ENCODE results near the gene DNM3. TPM values are rescaled to one million over a fixed set of nuclear protein-coding genes. Genes with fewer than 3 reads are reported as not detected.

DNM3 gene
- total and polyA plus RNA-seq, 9 of the 15 experiments (the other 6 are each of a cell fraction or from before 2014, with no cell fraction given): 0.08 to 0.36 (median 0.22) TPM; not detected in 1

DNA sequence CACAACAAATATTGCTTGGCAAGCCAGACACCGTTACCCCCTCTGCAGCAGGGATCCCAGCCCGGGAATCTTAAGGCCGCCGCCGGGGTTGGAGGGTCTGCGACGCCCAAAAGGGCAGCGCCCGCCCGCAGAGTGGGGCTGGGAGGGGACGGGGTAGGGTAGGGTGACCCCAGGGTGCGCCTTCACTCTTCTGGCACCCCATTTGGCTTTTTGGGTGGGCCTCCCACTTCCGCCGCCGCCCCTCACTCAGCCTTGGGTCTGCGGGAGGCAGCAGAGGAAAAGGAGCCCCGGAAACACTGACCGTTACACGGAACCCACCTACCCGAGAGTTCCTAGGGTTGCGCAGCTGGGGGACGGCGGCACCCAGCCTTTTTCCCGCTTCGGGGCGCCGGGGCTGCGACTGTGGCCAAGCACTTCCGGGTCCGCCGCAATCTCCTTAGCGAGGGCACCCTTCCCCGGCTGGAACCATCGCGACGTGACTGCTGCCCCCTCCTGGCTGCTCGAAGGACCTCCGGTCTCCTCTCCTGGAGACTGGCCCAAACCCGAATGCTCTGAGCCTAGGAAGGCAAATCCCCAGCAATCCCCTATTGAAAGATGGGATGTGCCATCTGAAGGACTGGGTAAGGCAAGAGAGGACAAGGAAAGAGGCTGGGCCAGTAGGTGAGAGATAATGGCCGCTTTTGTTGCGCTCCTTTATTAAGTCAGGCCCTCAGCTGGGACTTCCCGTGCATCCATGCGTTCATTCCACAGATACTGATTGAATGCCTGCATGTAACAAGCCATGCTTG is 602.6 kb downstream of the DNM3 start, which contains the start of gene PIGC (continued):
- TF ChIP-seq, protein P1, sequence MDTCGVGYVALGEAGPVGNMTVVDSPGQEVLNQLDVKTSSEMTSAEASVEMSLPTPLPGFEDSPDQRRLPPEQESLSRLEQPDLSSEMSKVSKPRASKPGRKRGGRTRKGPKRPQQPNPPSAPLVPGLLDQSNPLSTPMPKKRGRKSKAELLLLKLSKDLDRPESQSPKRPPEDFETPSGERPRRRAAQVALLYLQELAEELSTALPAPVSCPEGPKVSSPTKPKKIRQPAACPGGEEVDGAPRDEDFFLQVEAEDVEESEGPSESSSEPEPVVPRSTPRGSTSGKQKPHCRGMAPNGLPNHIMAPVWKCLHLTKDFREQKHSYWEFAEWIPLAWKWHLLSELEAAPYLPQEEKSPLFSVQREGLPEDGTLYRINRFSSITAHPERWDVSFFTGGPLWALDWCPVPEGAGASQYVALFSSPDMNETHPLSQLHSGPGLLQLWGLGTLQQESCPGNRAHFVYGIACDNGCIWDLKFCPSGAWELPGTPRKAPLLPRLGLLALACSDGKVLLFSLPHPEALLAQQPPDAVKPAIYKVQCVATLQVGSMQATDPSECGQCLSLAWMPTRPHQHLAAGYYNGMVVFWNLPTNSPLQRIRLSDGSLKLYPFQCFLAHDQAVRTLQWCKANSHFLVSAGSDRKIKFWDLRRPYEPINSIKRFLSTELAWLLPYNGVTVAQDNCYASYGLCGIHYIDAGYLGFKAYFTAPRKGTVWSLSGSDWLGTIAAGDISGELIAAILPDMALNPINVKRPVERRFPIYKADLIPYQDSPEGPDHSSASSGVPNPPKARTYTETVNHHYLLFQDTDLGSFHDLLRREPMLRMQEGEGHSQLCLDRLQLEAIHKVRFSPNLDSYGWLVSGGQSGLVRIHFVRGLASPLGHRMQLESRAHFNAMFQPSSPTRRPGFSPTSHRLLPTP (IDR thresholded peaks at IDR 0.05; ENCODE audit: borderline replicate concordance, extremely low read depth, insufficient read length): no peak
- TF ChIP-seq BRD9 (IDR thresholded peaks at IDR 0.05; ENCODE audit: low read depth, partially characterized antibody): peak; percentile 47
- no peak for TF ChIP-seq ZBTB26 (CRISPR knock-in tag; IDR thresholded peaks at IDR 0.05)
- TF ChIP-seq, protein P2, sequence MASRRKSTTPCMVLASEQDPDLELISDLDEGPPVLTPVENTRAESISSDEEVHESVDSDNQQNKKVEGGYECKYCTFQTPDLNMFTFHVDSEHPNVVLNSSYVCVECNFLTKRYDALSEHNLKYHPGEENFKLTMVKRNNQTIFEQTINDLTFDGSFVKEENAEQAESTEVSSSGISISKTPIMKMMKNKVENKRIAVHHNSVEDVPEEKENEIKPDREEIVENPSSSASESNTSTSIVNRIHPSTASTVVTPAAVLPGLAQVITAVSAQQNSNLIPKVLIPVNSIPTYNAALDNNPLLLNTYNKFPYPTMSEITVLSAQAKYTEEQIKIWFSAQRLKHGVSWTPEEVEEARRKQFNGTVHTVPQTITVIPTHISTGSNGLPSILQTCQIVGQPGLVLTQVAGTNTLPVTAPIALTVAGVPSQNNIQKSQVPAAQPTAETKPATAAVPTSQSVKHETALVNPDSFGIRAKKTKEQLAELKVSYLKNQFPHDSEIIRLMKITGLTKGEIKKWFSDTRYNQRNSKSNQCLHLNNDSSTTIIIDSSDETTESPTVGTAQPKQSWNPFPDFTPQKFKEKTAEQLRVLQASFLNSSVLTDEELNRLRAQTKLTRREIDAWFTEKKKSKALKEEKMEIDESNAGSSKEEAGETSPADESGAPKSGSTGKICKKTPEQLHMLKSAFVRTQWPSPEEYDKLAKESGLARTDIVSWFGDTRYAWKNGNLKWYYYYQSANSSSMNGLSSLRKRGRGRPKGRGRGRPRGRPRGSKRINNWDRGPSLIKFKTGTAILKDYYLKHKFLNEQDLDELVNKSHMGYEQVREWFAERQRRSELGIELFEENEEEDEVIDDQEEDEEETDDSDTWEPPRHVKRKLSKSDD (conservative IDR thresholded peaks at IDR 0.05; ENCODE audit: low read length): 0 out of 2 replicates have a peak, but pooled peaks have one; percentile 69
- TF ChIP-seq BDP1 (IDR thresholded peaks at IDR 0.05; ENCODE audit: insufficient read depth, insufficient read length): no peak
- peak; percentile 78; the same call in 1 of the 2 replicates for TF ChIP-seq ZC3H11A (IDR thresholded peaks at IDR 0.05; ENCODE audit: low read depth, low read length)
- TF ChIP-seq HMG20A (CRISPR knock-in tag; conservative IDR thresholded peaks at IDR 0.05): no peak
- TF ChIP-seq, protein P3, sequence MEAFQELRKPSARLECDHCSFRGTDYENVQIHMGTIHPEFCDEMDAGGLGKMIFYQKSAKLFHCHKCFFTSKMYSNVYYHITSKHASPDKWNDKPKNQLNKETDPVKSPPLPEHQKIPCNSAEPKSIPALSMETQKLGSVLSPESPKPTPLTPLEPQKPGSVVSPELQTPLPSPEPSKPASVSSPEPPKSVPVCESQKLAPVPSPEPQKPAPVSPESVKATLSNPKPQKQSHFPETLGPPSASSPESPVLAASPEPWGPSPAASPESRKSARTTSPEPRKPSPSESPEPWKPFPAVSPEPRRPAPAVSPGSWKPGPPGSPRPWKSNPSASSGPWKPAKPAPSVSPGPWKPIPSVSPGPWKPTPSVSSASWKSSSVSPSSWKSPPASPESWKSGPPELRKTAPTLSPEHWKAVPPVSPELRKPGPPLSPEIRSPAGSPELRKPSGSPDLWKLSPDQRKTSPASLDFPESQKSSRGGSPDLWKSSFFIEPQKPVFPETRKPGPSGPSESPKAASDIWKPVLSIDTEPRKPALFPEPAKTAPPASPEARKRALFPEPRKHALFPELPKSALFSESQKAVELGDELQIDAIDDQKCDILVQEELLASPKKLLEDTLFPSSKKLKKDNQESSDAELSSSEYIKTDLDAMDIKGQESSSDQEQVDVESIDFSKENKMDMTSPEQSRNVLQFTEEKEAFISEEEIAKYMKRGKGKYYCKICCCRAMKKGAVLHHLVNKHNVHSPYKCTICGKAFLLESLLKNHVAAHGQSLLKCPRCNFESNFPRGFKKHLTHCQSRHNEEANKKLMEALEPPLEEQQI (IDR thresholded peaks at IDR 0.05): no peak; the same call in 1 of the 2 replicates
- TF ChIP-seq ETV1 (tag; conservative IDR thresholded peaks at IDR 0.05; ENCODE audit: low read depth): peak; percentile 84
- TF ChIP-seq NR3C1 (CRISPR knock-in tag; IDR thresholded peaks at IDR 0.05): 0 out of 2 replicates have a peak, but pooled peaks have one; percentile 23
- peak; percentile 97 for TF ChIP-seq RB1 (IDR thresholded peaks at IDR 0.05; ENCODE audit: low read depth)
- TF ChIP-seq, protein P4, sequence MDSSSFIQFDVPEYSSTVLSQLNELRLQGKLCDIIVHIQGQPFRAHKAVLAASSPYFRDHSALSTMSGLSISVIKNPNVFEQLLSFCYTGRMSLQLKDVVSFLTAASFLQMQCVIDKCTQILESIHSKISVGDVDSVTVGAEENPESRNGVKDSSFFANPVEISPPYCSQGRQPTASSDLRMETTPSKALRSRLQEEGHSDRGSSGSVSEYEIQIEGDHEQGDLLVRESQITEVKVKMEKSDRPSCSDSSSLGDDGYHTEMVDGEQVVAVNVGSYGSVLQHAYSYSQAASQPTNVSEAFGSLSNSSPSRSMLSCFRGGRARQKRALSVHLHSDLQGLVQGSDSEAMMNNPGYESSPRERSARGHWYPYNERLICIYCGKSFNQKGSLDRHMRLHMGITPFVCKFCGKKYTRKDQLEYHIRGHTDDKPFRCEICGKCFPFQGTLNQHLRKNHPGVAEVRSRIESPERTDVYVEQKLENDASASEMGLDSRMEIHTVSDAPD (CRISPR knock-in tag; IDR thresholded peaks at IDR 0.05): no peak
- TF ChIP-seq BCOR (IDR thresholded peaks at IDR 0.05): 0 out of 2 replicates have a peak, but pooled peaks have one; percentile 22
- TF ChIP-seq ASH1L (IDR thresholded peaks at IDR 0.05; ENCODE audit: borderline replicate concordance, low read depth, partially characterized antibody): peak; percentile 58
- peak; percentile 90 for TF ChIP-seq ETV5 (CRISPR knock-in tag; IDR thresholded peaks at IDR 0.05; ENCODE audit: low read depth)
- TF ChIP-seq FOS (IDR thresholded peaks at IDR 0.05; ENCODE audit: extremely low read depth, insufficient read length): no peak
- TF ChIP-seq TARDBP (IDR thresholded peaks at IDR 0.05): peak; percentile 86
